Muscle layer of colon (tissue), 2 donors: ENCODE measurements around the gene ZYG11A.

Experiments used
- H3K27ac ChIP-seq: one replicate; pipeline ENCODE4 v1.7.0; 2013; ENCODE audit warnings: low read depth, mild to moderate bottlenecking, low read length, moderate library complexity
- H3K27me3 ChIP-seq, 2 donors: one replicate each; pipeline ENCODE4 v1.7.0; 2013; ENCODE audit warnings: low read length in 2 of 2, mild to moderate bottlenecking in 2 of 2; ENCODE audit not compliant: insufficient read depth in 2 of 2, control insufficient read depth in 1 of 2
- H3K36me3 ChIP-seq: one replicate; pipeline ENCODE4 v1.7.0; 2013; ENCODE audit warnings: mild to moderate bottlenecking, low read length; ENCODE audit not compliant: insufficient read depth
- H3K4me1 ChIP-seq: one replicate; pipeline ENCODE4 v1.7.0; 2013; ENCODE audit warnings: mild to moderate bottlenecking, low read length; ENCODE audit not compliant: insufficient read depth
- H3K4me3 ChIP-seq, 2 donors: one replicate each; pipeline ENCODE4 v1.7.0; 2013; ENCODE audit warnings: low read length in 2 of 2, low read depth in 1 of 2, mild to moderate bottlenecking in 1 of 2, moderate library complexity in 1 of 2
- H3K9ac ChIP-seq: one replicate; pipeline ENCODE4 v1.7.0; 2013; ENCODE audit warnings: low read length
- H3K9me3 ChIP-seq: one replicate; pipeline ENCODE4 v1.7.0; 2013; ENCODE audit warnings: mild to moderate bottlenecking, low read length
- donor health status: abdominal sarcoma.
- donor health status: Adenocarcinoma of cecum.

The ZYG11A gene

DNA sequence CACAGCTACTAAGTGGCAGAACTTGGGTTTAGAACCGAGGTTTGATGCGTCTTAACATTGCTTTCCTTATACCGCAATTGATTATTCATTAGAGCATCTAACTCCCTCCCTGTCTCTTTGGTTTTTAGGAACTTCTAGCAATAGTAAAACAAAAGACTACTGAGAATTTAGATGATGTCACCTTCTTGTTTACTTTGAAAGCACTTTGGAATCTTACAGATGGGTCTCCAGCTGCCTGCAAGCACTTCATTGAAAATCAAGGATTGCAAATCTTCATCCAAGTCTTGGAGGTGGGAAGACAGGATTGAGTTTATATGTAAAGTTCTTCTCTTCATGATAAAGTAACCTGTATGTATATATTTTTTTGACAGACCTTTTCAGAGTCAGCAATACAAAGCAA, 35.0 kb downstream of the ZYG11A start:
- no peaks in the 10 kb centered on the region for H3K36me3 ChIP-seq

DNA sequence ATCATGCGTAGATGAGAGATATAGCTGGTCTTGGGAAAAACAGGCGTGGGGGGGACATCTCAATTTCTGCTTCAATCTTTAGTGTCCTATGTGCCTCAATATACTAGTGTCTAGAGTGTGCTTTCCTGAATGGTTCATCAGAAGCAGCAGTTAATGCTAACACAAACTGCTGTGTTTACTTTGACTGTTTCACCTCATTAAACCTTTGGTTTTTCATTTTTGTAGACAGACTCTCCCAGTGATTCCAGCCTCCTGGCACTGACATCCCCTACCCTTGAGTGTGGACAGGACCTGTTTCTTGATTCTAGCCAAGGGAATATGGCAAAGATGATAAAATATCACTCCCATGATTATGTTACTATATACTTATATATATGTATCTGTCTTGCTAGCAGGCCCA, 37.6 kb downstream of the ZYG11A start:
- Histone ChIP-seq H3K36me3 (no peaks in the 10 kb centered on the region), H3K4me1 (no peaks in the 10 kb centered on the region), H3K4me3 (no peak overlapping the region), H3K9ac (no peak overlapping the region), H3K27me3 (no peaks in the 10 kb centered on the region), H3K27ac (no peak overlapping the region), H3K9me3 (no peaks in the 10 kb centered on the region)

More for the DNA sequence above, 35.0 kb downstream of the ZYG11A start:
- H3K27ac ChIP-seq: no peak overlapping the region
- no peaks in the 10 kb centered on the region for H3K9me3 ChIP-seq
- H3K27me3 ChIP-seq: no peaks in the 10 kb centered on the region
- H3K4me1 ChIP-seq: no peaks in the 10 kb centered on the region
- no peak overlapping the region for H3K9ac ChIP-seq
- no peak overlapping the region for H3K4me3 ChIP-seq

DNA sequence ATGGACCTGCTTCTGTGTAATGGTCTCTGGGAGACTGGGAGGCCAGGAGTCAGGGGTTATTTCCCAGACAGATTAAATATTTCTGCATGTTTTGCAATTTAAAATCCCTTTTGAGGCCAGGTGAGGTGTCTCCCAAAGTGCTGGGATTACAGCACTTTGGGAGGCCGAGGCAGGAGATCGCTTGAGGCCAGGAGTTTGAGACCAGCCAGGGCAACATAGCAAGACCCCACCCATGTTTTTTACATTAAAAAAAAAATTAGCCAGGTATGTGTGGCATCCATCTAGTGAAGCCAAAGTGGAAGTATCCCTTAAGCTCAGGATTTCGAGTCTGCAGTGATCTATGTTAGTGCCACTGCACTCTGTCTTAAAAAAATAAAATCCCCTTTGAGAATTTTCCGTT, 44.9 kb downstream of the ZYG11A start:
- H3K9ac ChIP-seq: no peak overlapping the region
- H3K9me3 ChIP-seq: no peaks in the 10 kb centered on the region
- no peaks in the 10 kb centered on the region for H3K4me1 ChIP-seq
- H3K36me3 ChIP-seq: no peaks in the 10 kb centered on the region
- no peaks in the 10 kb centered on the region for H3K27me3 ChIP-seq
- H3K27ac ChIP-seq: no peak overlapping the region
- H3K4me3 ChIP-seq: no peak overlapping the region

DNA sequence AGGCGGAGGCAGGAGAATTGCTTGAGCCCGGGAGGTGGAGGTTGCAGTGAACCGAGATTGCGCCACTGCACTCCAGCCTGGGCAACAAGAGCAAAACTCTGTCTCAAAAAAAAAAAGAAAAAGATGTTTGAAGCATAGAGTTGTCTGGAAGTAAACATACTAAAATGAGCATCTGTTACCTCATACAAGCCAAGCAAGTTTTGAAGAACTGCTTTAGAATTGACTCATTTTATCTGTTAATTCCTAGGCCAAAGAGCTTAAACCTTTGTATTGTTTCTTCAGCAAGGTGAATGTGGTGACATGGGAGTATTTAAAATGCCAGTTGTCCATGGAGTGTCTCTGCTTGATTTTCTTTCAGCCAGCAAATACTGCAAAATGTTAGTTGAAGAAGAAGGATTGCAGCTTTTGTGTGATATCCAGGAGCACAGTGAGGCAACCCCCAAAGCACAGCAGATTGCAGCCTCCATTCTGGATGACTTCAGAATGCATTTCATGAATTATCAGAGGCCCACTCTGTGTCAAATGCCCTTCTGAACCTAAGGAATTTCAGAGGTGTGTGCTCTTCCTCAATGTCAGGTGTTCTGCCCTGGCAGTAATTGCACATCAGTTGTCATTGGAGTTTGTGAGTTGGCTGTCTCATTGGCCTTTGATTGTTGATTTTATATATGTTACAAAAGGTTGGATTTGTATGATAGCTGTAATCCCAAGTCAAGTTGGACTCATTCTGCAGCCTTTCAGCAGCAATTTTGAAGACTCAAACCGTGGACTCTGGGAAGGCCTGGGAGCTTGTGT, 50.1 kb downstream of the ZYG11A start:
- Histone ChIP-seq H3K27ac (no peak overlapping the region), H3K4me1 (no peaks in the 10 kb centered on the region)

DNA sequence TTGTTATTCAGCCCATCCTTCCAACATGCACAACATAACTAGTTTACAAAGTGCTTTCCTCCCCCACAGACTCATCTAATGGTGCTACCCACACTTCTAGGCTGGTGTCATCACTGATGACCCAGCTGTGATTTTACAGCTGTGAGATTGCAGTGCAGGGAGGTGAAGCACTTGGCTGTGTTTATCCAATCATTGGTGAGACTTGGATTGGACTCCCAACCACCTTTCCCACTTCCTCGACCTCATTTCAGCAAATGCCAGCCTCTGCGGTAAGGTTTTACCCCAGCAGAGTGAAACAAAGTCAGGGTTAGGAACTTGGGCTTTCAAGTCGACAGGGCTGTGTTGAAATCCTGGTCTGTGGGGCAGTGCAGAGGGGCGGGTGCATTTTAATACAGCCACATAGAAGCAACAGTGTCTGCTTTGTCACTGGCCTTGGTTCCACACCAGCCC, 56.9 kb downstream of the ZYG11A start:
- H3K4me3 ChIP-seq: no peak overlapping the region
- H3K36me3 ChIP-seq: peaks cover 14% of the 10 kb centered on the region
- no peaks in the 10 kb centered on the region for H3K9me3 ChIP-seq
- H3K4me1 ChIP-seq: no peaks in the 10 kb centered on the region
- H3K27me3 ChIP-seq: no peaks in the 10 kb centered on the region
- no peak overlapping the region for H3K9ac ChIP-seq
- H3K27ac ChIP-seq: no peak overlapping the region

More for the DNA sequence above, 50.1 kb downstream of the ZYG11A start:
- H3K9me3 ChIP-seq: no peaks in the 10 kb centered on the region
- no peaks in the 10 kb centered on the region for H3K27me3 ChIP-seq
- peaks cover 14% of the 10 kb centered on the region for H3K36me3 ChIP-seq
- no peak overlapping the region for H3K9ac ChIP-seq
- H3K4me3 ChIP-seq: no peak overlapping the region

DNA sequence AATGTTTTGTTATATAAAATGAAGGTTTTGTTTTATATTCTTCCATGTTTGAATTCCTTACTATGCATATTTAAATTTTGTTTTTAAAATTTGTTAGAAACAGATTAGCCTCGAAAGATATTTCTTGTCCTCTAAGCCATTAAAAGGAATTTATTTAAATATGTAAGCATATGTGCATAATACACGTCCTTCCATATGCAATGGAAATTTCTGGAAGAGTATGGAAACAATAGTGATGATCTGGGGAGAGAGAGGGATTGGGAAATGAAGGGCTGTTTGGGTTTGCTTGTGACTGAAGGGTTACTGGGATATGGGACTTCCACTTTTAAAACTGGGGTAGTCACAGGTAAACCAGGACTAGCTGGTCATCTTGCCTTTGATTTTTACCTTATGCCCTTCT, 57.8 kb downstream of the ZYG11A start:
- Histone ChIP-seq H3K4me1 (no peaks in the 10 kb centered on the region), H3K27ac (no peak overlapping the region), H3K36me3 (peaks cover 6% of the 10 kb centered on the region)

DNA sequence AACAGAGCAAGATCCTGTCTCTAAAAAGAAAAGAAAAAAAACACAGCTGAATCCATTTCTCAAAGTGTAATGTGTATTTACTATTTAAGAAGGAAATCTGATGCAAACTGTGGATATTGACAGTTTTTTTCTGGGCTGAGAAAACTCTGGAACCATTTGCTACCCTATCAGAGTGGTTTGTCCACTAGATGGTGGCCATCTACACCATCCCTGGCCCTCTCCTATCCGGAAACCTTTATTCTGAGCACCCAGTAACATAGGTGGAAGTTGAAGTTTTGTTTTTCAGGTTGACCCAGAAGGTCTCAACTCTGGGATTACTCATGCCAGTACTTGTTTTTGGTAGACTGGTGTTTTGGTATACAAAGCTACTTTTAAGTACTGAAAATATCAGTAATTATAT, 58.8 kb downstream of the ZYG11A start:
- Histone ChIP-seq H3K27ac (no peak overlapping the region), H3K9me3 (no peaks in the 10 kb centered on the region), H3K9ac (no peak overlapping the region), H3K27me3 (no peaks in the 10 kb centered on the region), H3K36me3 (peaks cover 5% of the 10 kb centered on the region), H3K4me3 (no peak overlapping the region), H3K4me1 (no peaks in the 10 kb centered on the region)

More for the DNA sequence above, 57.8 kb downstream of the ZYG11A start:
- no peak overlapping the region for H3K4me3 ChIP-seq
- H3K9ac ChIP-seq: no peak overlapping the region
- H3K27me3 ChIP-seq: no peaks in the 10 kb centered on the region
- H3K9me3 ChIP-seq: no peaks in the 10 kb centered on the region

DNA sequence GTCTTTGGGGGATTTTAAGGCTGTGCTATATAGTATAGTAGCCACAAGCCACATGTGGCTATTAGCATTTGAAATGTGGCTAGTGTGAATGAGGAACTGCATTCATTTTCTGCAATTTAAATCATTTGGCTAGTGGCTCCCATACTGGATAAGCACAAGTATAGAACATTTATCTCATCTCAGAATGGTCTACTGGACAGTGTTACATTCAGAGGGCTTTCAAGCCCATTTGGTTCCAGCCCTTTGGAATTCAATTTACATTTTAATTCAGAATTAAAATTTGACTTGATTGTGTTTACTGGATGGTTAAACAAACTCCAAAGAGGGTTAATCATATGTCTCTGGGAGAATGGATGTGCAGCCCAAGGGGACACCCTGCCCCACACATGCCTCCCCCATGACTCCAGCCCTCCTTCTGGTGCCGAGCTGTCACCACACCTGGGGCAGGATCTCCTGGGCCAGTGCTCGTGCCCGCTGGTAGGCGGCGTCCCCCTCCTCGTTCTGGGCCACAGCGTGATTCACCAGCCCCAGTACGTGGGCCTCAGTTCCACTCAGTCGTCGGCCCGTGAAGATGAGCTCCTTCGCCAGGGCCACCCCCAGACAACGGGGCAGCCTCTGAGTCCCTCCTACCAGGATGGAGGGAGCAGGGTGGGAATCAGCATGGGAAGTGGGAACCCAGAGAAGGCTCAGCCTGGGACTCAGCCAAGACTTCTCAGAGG, 61.8 kb downstream of the ZYG11A start:
- Histone ChIP-seq H3K4me1 (no peaks in the 10 kb centered on the region), H3K27ac (no peak overlapping the region), H3K27me3 (no peaks in the 10 kb centered on the region)

DNA sequence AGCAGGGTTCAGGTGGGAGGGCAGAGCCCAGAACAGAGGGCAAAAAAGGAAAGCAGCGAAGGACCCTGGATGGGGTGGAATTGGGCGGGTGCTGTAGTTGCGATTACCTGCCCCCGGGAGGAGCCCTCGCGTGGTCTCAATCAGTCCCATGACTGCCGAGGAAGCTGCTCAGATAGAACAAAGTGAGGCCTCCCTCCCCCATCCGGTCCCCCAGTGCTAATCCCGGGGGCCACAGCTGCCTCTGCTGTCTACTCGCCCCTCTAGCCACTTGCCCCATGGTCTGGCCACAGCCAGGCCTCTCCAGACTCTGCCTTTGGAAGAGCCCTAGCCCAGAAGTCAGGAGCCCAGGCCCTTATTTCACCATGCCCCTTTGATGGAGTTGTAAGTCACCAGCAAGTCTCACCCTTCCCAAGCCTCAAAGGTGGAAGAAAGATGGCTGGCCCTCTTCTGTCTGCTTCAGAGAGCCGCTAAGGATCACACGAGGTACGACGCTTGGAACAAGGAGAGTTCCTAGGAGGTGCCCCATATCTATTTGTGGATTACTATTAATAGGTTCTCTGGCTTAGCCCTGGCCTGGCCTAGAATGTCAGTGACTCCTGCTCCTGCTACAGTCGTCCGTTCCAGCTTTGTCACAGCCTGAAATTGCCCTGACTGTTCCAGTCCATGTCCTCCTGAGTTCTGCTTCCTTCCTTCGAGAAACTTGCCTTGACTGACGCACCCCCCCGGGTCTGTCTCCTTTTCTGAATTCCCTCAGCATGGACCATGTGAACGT, 62.6 kb downstream of the ZYG11A start:
- Histone ChIP-seq H3K36me3 (peaks cover 4% of the 10 kb centered on the region), H3K4me3 (no peak overlapping the region), H3K4me1 (no peaks in the 10 kb centered on the region), H3K27me3 (no peaks in the 10 kb centered on the region), H3K27ac (no peak overlapping the region), H3K9ac (no peak overlapping the region), H3K9me3 (no peaks in the 10 kb centered on the region)

More for the DNA sequence above, 61.8 kb downstream of the ZYG11A start:
- no peak overlapping the region for H3K4me3 ChIP-seq
- H3K9ac ChIP-seq: no peak overlapping the region
- H3K9me3 ChIP-seq: no peaks in the 10 kb centered on the region
- H3K36me3 ChIP-seq: peaks cover 4% of the 10 kb centered on the region

DNA sequence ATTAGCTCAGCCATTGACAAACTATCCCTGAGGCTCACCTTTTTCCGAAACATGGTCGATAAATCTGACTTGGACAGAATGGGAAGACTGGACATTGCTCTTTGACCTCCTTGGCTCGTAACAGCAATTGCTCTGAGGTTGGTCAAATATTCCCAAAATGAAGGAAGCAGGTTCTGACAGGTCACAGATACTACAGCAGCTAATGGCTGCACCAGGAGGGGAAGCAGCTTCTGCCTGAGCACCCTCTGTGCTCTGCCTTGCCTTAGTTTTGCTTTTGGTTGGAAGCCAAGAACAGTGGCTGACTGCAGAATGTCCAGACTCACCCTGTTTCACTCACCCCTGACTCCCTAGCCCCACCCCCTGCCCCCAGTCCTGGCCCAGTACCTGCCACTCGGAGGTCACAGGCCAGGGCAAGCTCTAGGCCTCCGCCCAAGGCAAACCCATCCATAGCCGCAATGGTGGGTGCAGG, 63.6 kb downstream of the ZYG11A start:
- no peak overlapping the region for H3K27ac ChIP-seq
- no peaks in the 10 kb centered on the region for H3K4me1 ChIP-seq
- H3K4me3 ChIP-seq: no peak overlapping the region
- H3K9ac ChIP-seq: no peak overlapping the region
- peaks cover 4% of the 10 kb centered on the region for H3K36me3 ChIP-seq
- H3K9me3 ChIP-seq: no peaks in the 10 kb centered on the region
- H3K27me3 ChIP-seq: no peaks in the 10 kb centered on the region
